OCI-M2 (cell line): Measurements from ENCODE around the gene HES5.

Source experiments
- DNase-seq: peaks from one replicate; lab custom pipeline; 2025; ENCODE audit not compliant: unreplicated experiment; lab: John Stamatoyannopoulos, UW

Gene HES5

GRCh38 chr1:2480236-2480985, 49.7 kb downstream of the HES5 start:
- no peak for DNase-seq

GRCh38 chr1:2479618-2480017, 50.4 kb downstream of the HES5 start:
- no peak for DNase-seq

- DNase-seq = no peak
These were observed 50.9 kb downstream of the HES5 start for GRCh38 chr1:2479186-2479585.
